ENCODE data around the gene SPRR4.

SPRR4 gene

DNA sequence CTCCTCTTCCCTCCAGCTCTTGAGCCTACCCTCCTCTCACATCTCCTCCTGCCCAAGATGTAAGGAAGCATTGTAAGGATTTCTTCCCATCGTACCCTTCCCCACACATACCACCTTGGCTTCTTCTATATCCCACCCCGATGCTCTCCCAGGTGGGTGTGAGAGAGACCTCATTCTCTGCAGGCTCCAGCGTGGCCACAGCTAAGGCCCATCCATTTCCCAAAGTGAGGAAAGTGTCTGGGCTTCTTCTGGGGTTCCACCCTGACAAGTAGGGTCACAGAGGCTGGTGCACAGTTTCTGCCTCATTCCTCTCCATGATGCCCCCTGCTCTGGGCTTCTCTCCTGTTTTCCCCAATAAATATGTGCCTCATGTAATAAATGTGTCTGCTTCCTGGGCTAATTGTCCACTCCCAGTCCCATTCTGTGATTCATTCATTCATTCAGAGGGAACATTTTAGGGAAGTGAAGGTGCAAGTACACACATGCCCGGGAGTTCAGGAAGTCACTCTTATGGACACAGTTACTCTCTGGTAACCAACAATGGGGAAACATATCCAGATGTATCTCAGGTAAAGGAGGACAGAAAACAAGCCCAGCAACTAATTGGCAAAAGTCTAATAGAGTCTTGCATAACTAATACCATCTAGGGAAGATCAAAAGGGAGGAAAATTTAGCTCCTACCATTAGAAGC, 1.9 kb downstream of the SPRR4 start:
- TF ChIP-seq NFIC (IDR thresholded peaks at IDR 0.05), result no peak

DNA sequence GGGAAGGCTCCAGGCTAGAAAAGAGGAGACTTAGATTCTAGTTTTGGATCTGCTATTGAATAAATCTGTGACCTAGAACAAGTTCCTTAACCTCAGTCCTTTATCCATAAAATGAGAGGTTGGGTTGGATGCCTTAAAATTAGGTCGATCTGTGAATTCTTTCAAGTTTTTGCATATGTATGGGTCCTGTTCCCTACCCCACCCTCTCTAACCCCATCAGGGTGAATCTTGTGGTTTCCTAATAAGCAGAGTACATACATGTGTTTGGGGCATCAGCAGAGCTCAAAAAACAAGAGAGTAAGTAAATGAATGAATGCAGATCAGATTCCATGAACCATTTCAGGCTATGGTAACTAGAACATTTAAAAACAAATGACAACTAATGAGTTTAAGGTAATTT, 6.2 kb downstream of the SPRR4 start:
- TF ChIP-seq, protein P1, sequence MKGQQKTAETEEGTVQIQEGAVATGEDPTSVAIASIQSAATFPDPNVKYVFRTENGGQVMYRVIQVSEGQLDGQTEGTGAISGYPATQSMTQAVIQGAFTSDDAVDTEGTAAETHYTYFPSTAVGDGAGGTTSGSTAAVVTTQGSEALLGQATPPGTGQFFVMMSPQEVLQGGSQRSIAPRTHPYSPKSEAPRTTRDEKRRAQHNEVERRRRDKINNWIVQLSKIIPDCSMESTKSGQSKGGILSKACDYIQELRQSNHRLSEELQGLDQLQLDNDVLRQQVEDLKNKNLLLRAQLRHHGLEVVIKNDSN (IDR thresholded peaks at IDR 0.05), result no peak
- TF ChIP-seq, protein P2, sequence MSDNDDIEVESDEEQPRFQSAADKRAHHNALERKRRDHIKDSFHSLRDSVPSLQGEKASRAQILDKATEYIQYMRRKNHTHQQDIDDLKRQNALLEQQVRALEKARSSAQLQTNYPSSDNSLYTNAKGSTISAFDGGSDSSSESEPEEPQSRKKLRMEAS (IDR thresholded peaks at IDR 0.05), result no peak
- TF ChIP-seq TCF12 (IDR thresholded peaks at IDR 0.05; ENCODE audit: low read depth) (no peak), CREB1 (IDR thresholded peaks at IDR 0.05; ENCODE audit: low read depth) (no peak)
- TF ChIP-seq, protein P3, sequence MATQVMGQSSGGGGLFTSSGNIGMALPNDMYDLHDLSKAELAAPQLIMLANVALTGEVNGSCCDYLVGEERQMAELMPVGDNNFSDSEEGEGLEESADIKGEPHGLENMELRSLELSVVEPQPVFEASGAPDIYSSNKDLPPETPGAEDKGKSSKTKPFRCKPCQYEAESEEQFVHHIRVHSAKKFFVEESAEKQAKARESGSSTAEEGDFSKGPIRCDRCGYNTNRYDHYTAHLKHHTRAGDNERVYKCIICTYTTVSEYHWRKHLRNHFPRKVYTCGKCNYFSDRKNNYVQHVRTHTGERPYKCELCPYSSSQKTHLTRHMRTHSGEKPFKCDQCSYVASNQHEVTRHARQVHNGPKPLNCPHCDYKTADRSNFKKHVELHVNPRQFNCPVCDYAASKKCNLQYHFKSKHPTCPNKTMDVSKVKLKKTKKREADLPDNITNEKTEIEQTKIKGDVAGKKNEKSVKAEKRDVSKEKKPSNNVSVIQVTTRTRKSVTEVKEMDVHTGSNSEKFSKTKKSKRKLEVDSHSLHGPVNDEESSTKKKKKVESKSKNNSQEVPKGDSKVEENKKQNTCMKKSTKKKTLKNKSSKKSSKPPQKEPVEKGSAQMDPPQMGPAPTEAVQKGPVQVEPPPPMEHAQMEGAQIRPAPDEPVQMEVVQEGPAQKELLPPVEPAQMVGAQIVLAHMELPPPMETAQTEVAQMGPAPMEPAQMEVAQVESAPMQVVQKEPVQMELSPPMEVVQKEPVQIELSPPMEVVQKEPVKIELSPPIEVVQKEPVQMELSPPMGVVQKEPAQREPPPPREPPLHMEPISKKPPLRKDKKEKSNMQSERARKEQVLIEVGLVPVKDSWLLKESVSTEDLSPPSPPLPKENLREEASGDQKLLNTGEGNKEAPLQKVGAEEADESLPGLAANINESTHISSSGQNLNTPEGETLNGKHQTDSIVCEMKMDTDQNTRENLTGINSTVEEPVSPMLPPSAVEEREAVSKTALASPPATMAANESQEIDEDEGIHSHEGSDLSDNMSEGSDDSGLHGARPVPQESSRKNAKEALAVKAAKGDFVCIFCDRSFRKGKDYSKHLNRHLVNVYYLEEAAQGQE (IDR thresholded peaks at IDR 0.05; ENCODE audit: low read depth), result no peak

DNA sequence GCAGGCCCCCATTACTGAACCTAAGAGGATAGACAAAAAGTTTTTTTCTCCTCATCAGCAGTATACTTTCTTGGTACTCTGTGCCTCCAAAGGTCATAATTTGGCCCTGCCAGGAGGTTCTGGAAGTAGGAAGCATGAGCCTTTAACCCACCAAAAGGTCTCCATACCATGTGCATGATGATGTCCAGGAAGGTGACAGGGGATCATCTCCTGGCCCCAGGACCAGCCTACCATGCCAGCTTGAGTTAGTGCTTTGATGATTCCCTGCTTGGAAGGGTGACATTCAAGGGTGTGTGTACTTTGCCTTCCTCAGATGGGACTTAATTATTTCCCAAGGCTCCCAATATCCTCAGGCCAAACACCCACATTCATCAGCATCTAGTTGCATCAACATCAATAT, 7.2 kb downstream of the SPRR4 start:
- no peak for TF ChIP-seq ZBTB7A (IDR thresholded peaks at IDR 0.05; ENCODE audit: low read depth)
- TF ChIP-seq CEBPB (IDR thresholded peaks at IDR 0.05), result no peak
- TF ChIP-seq TCF12 (IDR thresholded peaks at IDR 0.05; ENCODE audit: low read depth), result no peak
- TF ChIP-seq NFIC (IDR thresholded peaks at IDR 0.05), result no peak
- TF ChIP-seq TAF1 (IDR thresholded peaks at IDR 0.05; ENCODE audit: low read depth), result no peak
- no peak for TF ChIP-seq TEAD4 (IDR thresholded peaks at IDR 0.05)
- no peak for TF ChIP-seq FOXM1 (IDR thresholded peaks at IDR 0.05; ENCODE audit: borderline replicate concordance, low read depth)
- TF ChIP-seq CREB1 (IDR thresholded peaks at IDR 0.05; ENCODE audit: low read depth), result no peak
- no peak for TF ChIP-seq RAD21 (IDR thresholded peaks at IDR 0.05; ENCODE audit: low read depth)
- TF ChIP-seq, protein P1 (IDR thresholded peaks at IDR 0.05), result no peak
- TF ChIP-seq, protein P3 (IDR thresholded peaks at IDR 0.05; ENCODE audit: low read depth), result no peak
- TF ChIP-seq YY1 (IDR thresholded peaks at IDR 0.05; ENCODE audit: low read depth), result no peak
- no peak for TF ChIP-seq EGR1 (IDR thresholded peaks at IDR 0.05)
- TF ChIP-seq, protein P2 (IDR thresholded peaks at IDR 0.05), result no peak
- no peak for TF ChIP-seq EP300 (IDR thresholded peaks at IDR 0.05; ENCODE audit: borderline replicate concordance)

DNA sequence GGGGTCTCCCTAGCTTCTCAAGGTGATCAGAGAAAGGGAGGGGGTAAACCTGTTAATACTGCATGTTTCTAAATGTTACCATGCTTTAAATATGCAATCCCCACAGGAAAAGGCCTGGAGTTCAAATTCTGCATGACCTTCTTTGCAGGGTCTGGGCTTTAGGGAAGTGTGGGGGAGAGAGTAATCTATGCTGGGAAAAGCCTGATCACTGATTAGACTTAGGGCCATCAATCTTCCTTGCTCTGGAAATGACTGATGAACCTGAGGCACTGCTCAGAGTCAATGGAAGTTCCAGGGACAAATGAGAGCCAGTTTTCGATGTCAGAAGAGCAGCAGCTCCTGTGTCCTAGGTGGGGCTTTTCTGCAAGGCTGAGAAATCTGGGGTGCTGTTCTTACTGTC, 10.2 kb downstream of the SPRR4 start:
- TF ChIP-seq NFIC (IDR thresholded peaks at IDR 0.05), result no peak
- TF ChIP-seq, protein P3 (IDR thresholded peaks at IDR 0.05; ENCODE audit: low read depth), result no peak
- TF ChIP-seq EGR1 (IDR thresholded peaks at IDR 0.05), result no peak
- TF ChIP-seq TAF1 (IDR thresholded peaks at IDR 0.05; ENCODE audit: low read depth), result no peak

DNA sequence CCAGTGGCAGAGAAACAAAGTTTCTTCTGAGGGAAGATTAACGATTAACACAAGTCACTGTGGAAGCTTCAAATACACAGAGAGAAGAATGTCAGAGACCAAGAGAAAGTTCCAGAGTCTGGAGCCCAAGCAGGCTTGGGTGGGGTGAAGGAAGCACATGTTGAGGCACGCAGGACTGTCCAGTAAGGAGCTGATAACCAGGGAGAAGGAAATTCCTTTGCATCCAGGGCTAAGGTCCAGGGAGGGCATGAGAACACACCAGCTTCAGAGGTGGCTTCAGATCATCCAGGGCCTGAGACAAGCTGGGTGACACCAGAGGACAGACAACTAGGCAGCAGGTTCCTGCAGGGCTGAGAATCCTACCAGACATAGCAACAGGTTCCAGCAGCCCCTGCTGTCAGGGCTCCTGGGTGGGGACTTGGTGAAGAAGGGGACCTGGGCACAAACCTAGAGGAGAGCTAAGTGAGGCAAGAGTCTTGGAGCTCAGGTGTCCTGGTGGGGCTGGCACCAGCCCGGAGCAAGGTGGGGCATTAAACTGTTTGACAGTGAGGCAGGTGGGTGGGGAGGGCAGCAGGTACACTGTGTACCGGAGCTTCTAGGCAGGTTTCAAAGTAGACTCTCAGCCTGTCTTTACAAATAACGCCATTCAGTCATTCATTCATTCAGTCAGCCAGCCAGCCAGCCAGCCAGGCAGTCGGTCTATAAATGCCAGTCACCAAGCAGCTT, 10.9 kb downstream of the SPRR4 start:
- TF ChIP-seq ZBTB7A (IDR thresholded peaks at IDR 0.05; ENCODE audit: low read depth), result no peak
- TF ChIP-seq, protein P3 (IDR thresholded peaks at IDR 0.05; ENCODE audit: low read depth), result no peak
- no peak for TF ChIP-seq TAF1 (IDR thresholded peaks at IDR 0.05; ENCODE audit: low read depth)
- TF ChIP-seq, protein P1 (IDR thresholded peaks at IDR 0.05), result no peak
- TF ChIP-seq EP300 (IDR thresholded peaks at IDR 0.05; ENCODE audit: borderline replicate concordance), result no peak
- no peak for TF ChIP-seq CREB1 (IDR thresholded peaks at IDR 0.05; ENCODE audit: low read depth)
- no peak for TF ChIP-seq YY1 (IDR thresholded peaks at IDR 0.05; ENCODE audit: low read depth)
- no peak for TF ChIP-seq FOXM1 (IDR thresholded peaks at IDR 0.05; ENCODE audit: borderline replicate concordance, low read depth)
- no peak for TF ChIP-seq EGR1 (IDR thresholded peaks at IDR 0.05)
- TF ChIP-seq TEAD4 (IDR thresholded peaks at IDR 0.05), result no peak
- no peak for TF ChIP-seq CEBPB (IDR thresholded peaks at IDR 0.05)

All from Ishikawa (cell line).